GM19240 (cell line): ENCODE measurements around the gene PTCH1.

Experiments used
- DNase-seq: peaks from one replicate; pipeline ENCODE4 v3.0.0; 2011; ENCODE audit warnings: low spot score; ENCODE audit not compliant: insufficient read length

Gene PTCH1

DNA sequence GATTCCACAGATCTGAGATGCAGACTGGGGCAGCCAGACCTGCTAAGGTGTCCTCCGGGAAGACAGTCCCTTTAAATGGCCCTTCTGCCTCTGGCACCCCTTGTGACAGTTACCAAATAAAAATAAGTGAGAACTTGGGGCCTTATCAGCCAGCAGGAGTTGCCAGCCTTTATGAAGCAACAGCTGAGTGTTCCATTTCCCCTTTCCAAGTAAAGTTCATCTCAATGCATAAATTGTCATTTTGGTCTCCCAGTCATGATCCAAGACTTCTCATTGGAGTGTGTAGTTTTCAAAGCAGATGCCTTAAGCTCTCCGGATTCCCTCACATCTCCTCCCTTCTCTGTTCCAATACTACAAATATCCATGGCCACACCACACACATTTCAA is 4.1 kb downstream of the PTCH1 start:
- DNase-seq = no peak

DNA sequence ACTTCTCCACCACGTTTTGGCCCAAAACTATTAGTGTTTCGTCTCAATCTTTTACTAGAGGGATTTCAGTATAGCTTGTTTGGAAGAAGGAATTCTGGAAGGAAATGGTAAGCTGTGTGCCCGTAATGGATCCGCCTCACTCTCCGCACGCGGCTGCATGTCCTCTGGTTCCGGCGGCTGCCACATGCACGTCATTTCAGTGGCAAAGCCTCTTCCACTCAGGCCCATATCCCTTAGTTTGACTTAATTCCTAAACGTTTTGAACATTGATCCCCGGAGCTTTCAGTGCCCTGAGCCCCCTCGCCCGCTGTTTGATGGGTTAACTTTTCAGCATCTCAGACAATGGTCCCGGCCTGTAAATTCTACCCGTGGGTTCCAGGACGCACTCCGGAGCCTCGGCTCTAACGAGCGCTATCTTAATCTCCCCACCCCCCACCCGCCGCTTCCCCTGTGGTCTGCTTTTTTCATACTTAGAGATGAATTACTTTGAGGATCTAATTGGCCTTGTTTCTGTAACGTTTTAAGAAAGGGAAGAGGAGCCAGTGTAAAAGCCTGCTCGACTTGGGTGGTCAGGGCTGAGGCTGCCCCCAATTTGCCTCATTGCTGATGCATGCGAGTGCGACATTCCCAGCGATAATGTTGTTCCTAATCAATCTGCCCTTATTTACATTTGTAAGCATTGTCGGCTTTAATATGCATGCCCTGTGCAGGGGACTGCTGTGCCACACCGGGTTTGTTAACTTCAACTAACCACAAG is 4.6 kb downstream of the PTCH1 start:
- no peak for DNase-seq

DNA sequence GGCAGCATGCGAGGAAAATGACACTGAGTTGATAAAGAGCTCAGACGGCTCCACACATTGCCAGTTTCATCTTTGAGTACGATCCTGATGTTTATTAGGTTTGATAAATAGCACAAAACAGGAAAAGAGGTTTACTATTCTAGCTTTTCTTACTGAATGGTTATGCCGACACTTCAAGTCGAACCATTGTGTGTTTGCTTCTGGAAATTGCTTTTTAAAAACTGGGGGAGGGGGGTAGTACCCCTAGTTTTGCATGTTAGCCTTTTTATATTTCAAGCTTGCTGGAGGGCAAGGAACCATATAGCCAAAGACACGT is 5.2 kb downstream of the PTCH1 start:
- DNase-seq = no peak

DNA sequence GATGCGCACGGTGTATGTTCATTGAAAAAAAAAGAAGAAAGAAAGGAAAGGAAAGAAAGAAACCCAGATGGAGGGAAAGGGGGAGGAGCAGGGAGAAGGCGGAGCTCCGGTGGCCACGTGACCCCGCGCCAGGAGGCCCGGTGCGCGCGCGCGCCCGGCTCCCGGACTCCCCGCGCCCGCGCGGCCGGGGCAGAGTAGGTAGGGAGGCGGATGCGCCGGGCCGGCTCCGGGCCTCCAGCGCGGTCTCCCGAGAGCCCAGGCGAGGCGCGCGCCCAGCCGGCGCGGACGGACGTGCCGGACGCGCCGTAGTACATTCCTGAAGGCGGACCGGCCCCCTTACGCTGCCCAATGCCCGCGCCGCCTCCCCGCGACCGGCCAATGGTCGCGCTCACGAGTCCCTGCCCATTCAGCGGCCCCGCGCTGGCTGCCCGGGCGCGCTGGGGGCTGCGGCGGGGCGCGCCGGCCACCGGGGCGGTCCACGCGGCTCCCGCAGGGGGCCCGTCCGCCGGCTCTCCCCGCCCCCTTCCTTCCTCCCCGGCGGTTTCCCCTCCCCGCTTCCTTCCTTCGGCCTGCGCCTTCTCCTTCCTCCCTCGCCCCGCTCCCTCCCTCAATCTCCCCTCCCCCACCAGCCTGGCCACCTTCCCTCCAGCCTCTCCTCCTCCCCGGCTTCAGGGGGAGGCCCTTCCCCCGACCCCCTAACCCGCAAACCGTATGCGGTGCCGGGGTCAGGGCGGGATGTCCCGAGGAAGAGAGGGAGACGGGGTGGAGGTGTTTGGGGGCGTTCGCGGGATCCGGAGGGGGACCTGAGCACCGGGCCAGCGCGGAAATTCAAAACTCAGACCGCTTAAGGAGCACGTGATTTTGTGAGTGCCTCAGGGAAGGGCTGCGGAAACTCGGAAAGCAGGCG is 5.8 kb downstream of the PTCH1 start:
- no peak for DNase-seq

DNA sequence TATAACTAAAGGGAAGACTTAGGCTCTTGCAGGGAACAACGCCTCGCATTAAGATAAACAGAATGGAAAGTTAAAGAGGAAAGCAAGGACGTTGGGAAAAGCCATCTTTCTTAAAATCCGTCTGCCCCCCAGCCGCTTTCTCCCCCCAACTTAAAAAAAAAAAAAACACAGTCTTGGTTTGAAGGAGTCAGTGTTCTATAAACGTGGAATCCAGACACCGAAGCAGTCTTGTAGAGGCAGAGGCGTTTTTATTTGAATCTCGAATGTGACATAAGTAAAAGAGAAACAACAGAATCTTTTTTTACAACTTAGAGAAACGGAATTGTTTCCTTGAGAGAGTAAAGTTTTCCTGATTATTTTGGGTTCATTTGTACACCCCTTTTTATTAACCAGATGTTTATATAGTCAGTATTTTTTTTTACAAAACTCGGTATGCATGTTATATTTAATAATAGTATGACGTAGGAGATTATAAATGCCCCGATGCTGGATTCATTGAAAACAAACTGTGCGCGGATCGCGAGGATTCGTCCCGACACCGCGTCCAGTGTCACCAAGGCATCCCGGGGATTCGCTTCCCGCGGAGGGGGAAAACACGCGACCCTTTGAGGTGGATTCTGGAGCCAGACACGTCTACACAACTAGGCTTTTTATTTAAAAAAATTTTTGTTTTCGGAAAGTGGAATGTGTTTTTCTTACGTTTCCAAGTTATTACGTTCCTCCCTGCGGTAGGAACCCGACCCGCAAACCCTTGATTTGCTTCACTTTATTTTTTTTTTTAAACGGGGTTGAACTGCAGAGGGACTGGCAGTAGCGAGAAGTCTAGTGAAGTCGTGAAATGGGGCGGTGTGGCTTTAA is 6.7 kb downstream of the PTCH1 start:
- DNase-seq = no peak

DNA sequence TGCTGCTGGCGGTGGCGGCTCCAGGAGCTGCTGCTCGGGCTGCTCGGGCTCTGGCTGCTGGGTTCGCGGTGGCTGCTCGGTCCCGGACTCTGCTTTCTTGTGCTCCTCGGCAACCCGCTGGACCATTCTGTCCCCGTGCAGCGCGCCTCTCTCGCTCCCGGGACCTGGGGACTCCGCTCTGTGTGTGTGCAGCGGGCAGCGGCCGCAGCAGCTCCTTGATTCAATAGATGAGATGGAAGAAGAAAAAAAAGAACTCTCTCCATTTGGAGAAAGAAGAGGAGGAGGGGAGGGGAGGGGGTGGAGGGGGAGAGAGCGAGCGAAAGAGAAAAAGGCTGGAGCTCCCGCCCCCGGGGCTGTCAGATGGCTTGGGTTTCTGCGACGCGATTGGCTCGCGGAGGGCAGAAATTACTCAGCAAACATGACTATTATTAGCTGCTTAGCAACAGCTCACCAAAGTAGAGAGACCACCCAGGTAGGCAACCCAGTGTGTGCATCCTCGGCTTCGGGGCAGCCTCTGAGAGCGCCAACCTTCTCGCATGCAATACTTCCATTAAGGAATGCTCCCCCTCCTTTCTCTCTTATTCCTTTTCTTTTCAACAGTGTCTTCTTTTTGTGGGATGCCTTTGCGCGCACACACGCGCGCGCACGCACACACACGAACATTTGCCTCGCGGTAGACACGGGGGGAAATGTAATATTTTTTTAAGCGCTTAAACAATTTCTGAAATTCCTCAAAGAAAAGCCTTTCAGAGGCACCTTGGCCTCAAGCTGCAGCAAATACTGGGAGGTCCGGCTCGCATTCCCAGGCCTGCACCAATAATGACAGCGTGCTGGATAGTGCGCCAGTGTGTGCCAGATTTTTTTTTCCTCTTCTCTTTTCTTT is 7.6 kb downstream of the PTCH1 start:
- no peak for DNase-seq

DNA sequence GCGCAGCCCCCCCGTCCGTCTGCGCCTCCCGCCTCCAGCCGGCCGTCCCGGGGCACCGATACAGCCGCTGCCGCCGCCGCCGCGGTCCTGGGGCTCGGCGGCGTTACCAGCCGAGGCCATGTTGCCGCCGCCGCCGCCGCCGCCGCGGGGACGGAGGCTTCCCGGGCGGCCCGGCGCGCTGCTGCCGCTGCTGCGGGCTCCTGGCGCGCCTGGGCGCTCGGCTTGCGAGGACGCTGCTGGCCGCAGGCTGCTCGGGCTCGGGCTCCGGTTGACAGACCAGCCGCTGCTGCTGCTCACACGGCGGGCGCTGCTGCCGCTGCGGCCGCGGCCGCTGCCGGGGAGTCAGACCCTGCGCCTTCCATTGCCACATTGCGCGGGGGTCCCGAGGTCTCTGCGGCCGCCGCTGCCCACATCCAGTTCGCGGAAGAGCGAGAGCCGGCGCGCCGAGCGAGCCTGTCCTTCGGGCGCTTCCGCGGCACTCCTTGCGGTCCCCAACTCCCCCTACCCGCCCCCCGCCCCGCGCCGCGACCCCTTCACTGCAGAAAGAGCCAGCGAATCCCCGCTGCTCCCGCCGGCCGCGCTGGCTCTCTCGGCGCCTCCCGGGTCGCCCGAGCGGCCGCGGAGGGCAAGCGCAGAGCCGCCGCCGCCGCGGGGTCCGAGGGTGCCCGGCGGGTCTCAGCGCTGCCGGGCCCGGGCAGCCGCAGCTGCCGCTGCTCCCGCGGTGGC is 8.4 kb downstream of the PTCH1 start:
- DNase-seq = no peak

DNA sequence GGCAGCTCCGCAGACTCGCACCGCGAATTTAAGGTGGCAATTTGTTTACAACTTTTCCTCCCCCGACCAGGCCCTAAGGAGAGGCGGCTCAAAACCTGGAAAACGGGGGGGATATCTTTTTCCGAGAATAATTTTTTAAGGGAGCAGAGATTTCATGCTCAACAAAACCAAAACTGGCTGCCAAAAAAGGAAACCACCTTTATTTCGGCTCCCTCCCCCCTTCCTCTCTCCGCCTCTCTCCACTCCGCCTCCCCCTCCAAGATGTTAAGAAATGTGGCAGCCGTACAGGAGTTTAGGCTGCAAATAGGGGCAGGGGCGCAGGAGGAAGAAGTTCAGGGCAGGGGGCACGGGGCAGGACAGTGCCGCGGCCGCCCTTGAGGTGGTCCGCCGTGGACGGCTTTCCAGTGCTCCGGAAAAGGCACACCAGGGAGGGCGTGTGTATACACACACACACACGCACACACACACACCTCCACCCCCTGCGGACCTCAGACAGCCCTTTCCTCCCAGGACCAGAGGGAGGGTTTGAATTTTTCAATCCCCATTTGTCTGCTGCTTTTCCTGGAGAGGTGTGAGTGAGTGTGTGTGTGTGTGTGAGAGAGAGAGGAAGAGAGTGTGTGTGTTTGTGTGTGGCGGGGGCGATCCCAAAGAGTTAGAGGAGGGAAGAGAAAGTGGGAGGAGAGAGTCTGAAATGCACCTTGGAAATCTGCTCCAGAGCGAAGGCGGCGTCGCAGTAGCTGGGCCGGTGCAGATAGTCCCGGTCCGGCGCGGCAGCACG is 9.1 kb downstream of the PTCH1 start:
- no peak for DNase-seq

DNA sequence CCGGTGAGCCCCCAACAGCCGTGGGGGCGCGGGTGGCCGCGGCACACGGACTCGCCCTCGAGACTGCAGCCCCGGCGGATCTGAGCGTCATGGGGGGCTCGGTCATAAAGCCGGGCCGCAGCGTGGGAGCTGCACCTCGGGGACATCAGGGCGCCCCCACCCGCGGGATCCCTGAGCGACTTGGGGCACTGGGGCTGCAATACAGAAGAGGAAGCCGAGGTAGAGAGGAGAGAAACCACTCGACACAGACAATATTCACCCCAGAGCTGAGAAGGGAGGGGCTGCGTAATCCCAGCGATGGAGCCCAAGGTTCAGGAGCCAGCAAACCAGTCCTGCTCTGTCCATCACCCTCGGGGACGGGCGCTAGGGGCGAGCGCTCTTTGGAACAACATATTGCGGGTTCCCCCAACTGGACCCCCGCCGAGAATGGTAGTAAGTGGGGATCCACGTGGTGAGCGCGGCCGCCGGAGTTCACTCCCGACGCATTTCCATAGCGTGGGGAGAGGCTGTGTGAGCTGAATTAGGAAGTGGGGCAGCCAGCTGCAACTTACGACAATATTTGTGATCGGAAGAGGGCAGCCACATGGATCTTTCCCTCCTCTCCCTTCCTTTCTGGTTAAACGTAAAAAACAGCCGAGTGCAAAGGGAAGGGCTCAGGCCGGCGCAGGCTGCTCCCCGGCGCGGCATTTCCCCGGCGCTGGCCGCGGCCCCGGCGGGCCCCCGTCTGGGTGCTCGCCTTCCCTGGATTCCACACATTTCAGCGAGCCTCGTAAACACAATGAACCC is 9.9 kb downstream of the PTCH1 start:
- DNase-seq = no peak

DNA sequence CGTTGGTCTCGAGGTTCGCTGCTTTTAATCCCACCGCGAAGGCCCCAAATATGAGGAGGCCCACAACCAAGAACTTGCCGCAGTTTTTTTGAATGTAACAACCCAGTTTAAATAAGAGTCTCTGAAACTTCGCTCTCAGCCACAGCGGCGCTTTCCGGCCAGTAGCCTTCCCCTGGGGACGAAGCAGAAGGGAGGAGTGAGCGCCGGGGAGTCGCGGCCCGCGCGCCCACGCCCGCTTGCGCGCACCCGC is 10.4 kb downstream of the PTCH1 start:
- no peak for DNase-seq

DNA sequence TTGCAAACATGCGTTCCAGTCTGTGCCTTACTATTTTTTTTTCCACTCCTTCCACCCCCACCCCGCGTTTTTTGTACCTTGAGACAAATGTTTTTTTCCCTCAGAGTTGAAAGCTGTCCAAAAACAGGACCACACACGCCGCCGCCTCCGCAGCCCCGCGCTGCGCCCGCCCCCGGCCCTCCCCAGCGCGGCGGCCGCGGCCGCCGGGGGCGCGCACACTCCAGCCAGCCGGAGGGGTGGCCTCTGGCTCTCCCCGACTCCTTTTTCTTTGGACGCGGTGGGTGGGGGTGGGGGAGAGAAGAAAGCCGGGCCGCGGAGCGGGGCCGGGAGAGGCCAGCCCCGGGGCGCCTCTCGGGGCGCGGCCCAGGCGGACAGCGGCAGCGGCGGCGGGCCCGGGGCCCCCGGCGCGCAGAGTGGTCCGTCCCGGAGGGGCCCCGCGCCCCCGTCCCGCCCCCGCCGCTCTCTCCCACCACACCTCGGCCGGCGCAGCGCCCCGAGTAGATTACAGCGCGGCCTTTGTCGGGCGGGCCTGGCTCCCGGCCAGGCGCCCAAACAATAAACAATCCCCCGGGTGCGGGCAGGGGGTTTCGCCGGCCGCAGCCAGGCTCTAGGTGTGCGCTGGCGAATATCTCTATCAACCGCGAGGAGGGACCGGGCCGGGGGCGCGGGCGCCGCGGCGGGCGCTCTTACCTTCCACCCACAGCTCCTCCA is 10.9 kb downstream of the PTCH1 start:
- no peak for DNase-seq

DNA sequence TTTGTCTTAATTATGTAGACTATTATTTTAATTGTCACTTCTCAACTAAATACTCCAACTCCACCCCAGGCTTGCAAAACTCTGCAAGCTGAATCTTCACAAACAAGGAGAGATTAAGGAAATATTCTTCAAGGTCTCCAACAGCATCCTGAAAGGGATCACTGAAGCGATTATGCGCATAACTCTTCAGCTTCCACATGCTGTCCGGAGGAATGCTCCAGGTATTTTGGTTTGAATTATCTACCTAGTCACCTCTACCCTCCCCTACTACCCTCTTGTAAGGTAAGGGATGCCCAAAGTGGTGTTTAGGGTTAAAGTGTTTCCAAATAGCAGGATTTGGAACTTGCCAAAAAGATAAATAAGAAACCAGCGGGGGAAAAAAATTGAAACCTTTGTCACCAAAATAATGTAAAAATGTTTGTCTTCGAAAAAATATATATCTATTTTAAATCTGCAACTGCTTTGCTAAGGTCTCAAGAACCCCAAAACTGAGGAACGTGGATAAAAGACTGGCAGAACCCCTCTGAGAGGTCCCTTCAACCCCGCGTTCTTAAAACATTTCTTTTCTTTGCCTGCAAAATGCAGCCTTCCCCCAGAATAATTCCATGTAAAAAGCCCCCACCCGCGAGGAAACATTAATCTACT is 11.6 kb downstream of the PTCH1 start:
- DNase-seq = no peak

DNA sequence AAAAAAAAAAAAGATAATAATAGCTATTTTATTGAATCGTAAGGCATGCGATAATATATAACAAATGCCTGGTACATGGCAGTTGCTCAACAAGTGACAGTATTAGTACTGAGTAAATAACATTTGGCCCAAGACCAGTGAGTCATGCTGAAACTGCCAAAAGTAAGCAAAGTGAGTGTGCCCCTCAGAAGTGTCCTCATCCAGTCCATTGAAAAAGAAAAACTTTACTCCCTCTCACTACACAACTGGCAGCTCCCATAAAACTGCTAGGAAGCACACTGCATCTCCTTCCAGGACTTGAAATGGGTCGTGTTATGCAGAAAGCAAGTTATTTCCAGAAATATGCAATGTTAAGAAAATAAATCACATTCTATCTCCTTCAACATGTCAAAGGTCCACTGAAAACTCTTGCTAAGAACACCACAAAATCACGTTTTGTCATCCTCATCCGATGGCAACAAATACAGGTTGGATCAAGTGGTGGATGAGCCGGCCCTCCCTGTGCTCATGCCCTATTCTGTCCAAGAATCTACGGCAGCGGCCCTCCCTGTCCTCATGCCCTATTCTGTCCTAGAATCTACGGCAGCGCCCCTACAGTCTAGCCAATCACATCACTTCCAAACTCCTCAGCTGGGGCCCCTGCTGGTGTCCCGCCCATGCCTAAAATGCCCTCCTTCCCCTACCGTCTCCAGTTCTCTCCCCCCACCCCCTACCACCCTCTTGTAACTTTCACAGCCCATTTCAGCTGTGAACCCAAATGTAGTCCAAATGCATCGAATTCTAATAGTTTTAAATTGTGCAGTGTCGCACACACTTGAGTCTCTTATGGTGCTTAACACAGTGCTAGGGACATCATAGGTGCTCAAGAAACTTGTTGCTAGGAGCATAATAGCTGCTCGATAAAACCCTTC is 12.5 kb downstream of the PTCH1 start:
- DNase-seq = no peak

DNA sequence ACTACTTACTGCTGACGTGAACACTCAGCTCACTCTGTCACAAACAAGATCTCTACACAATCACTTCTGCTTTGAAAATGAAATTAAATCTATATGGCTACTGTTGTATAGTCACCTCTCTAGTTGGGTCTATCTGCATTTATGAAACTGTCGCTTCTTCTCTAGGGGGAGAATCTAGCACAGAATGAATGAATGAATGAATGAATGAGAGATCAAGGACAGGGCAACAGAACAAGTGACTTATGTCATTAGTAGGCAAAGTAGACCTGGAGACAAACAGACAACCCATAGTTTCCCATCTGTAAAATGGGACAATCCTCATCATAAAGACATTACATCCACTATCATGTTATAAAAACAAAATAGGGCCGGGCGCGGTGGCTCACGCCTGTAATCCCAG is 13.4 kb downstream of the PTCH1 start:
- no peak for DNase-seq

DNA sequence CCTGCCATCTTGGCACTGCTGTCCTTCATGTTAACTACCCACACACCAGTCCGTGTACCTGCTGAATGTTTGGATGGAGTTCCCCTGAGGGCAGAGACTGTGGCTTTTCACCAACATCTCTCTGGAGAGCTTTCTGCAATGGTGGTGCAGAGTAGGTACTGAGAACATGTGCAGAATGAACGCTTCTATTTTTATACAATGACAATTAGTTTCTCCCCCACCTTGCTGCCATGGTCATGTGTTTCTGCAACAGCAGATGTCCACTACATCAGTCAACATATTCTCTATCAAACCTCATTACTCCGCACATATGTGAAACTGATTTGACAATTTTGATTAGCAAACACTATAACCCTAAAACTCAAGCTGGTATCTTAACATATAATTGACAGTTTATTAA is 14.5 kb downstream of the PTCH1 start:
- no peak for DNase-seq

DNA sequence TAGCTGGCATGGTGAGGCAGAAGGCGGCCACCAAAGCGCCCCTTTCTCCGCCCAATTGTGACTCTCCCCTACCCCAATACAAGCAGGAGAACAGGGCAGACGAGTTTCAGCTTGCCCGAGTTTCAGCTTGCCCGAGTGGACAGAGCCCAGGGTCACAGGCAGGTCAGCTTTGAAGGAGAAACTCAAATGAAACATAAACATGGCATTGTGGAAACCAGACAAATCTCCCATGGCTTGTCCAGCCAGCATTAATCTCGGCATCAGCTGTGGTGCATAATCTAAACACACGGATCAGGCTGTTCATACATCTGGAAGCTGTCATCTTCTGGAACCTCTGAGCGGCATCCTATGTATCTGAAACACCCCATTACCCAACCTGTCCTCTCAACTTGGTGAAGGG is 16.9 kb downstream of the PTCH1 start:
- DNase-seq = no peak
